Activated naive CD4-positive, alpha-beta T cell (primary cell): ENCODE measurements around the gene G6PC3.

Experiments
- DNase-seq, 4 experiments: peaks; one replicate each; lab custom pipeline; 2025; lab: John Stamatoyannopoulos, UW

Gene G6PC3

GRCh38 chr17:44061446-44061845 lies 9.1 kb upstream of the G6PC3 start:
- no peak for DNase-seq

- no peak for DNase-seq
These were observed 7.7 kb upstream of the G6PC3 start for GRCh38 chr17:44062871-44063270.

DNA sequence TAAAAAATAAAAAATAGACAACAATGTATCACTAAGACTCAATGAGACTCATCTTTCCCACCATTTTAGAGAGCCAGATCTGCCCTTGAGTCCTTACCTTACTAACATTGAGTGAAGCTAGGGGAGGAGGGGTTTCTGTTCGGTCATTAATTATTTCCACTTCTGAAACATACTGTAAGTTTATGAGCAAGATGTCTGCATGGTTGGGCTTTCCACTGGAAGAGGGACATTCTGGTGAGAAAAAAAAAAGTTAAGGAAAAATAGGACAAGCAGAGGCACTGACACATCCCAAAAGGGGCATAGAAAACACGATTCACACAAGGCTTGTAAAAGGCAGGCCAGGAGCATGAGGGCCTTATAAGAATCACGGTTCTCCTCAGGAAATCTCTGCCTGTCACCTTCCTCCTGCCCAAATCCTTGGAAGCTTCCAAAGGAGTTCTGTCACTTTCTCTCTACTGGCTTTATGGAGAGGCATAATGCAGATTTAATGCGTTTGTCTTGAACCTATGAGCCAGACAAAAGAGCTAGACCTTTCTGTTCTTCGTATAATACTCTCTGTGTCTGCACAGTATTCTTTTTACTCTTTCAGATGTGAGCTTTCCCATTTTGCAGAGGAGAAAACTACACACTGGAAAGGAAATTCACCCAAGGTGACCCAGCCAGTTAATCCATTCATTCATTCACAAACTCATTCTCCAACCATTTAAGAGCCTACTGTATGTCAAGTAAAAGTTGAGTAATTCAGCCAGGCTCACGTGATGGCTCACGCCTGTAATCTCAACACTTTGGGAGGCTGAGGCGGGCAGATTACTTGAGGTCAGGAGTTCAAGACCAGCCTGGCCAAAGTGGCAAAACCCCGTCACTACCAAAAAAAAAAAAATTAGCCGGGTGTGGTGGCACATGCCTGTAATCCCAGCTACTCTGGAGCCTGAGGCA lies 6.6 kb upstream of the G6PC3 start:
- DNase-seq = no peak

GRCh38 chr17:44065668-44066203 lies 4.8 kb upstream of the G6PC3 start:
- DNase-seq = no peak

DNA sequence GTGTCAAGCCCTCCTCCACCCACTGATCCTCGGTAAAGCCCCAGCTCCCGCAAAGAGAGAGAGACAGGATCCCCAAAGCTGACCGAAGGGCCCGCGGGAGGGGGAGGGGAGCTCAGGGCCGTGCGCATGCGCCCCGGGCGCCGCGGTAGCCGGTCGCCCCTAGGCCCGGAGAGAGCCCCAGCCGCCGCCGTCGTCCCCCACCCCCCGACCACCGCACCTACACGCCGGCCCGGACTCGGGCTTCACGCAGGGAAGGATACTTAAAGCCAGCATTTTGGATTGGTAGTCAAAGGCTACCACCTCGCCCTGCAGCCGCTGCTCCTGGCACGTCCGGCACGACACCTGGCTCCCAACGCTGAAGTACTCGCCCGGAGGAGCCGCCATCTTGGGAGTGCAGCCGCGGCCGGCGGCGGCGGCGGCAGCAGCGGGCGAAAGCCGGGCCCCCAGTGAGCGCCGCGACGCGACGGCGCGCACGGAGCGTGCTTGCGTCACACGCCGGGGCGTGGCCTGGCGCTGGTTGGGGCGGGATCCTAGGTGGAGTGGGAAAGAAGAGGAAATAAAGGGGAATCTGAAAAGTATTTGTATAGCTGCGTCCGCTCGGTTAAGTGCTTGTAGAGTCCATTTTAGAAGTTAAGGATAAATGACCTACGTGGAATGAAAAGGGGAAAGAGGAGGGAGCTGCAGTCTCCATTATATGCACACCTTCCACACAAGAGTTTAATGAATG lies 4.2 kb upstream of the G6PC3 start, which contains the start of gene LSM12:
Gene LSM12, minus strand, starts transcription at position 468 of the 727 bp plus-strand sequence. Its CDS starts 84 bp downstream, at position 384.
- DNase-seq = peak; percentile 70 to 84 (median 75)

DNA sequence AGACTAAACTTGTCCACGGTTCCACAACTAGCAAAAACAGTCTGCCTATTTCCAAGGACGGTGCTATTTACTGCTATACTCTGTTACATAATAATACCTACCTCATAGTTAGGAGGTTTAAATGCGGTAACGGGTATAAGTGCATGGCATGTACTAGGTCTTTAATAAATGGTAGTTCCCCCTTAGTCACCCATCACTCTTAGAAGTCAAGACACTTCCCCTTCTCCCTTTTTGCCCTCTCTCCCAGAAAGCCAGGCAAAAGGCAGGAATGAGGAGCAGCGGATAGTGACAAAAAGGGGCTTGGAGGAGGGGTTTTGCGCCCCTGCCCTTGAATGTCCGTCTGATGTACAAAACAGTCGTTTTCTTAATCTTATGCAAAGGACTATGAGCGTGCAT lies 3.0 kb upstream of the G6PC3 start:
- no peak for DNase-seq

DNA sequence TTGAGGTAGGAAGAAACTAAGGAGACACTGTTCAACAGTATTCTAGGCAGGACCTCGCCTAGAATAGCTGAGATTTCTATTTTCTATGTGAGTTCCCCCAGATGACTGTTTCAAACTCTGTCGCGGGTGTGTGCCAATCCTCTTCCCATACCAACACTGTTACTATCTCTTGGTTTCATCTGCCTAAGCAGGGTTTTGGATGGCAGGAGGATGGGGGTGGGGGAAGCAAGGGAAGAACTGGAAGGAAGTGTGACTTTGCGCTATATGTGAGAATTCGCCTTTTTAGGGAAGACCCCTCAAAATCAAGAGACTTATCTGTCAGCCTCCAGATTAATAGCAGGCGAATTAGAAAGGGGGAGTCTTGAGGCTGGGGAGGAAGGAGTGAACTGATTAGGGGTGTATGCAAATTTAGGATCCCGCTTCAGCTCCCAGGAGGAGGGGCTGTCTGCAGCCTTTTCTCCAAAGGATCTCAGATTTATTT lies 521 bp upstream of the G6PC3 start:
- DNase-seq = no peak

DNA sequence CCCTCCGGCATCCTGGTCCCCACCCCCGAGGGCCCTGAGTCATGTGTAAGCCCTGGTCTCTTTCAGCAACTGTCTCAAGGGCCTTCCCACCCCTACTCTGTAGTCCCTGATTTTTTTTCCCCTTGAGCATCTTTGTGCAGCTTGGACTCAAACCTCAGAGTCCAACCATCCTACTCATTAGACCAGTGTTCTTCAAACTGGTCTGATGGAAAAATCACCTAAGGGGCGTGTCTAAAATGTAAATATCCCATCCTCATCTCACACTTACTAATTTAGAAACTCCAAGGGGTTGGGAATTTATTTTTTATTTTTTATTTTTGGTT lies 624 bp downstream of the G6PC3 start:
- no peak for DNase-seq

- no peak for DNase-seq
These were observed 1.2 kb downstream of the G6PC3 start for GRCh38 chr17:44071772-44072171.

- DNase-seq = no peak
These were observed 3.8 kb downstream of the G6PC3 start for GRCh38 chr17:44074231-44074910.

DNA sequence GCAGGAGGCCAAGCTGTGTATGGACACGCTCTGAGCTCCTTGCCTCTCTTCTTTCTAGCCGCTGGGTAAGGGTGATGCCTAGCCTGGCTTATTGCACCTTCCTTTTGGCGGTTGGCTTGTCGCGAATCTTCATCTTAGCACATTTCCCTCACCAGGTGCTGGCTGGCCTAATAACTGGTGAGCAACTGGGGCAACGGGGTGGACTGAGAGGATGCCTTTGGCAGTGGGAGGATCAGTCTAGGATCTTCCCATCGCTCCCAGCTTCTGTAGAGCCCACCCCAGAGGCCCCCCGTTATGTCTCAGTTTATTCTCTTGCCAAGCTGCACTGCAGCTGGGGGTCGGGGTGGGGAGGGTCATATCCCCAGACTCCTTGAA lies 4.4 kb downstream of the G6PC3 start:
- no peak for DNase-seq

GRCh38 chr17:44075598-44076293 lies 5.2 kb downstream of the G6PC3 start:
- DNase-seq = no peak

DNA sequence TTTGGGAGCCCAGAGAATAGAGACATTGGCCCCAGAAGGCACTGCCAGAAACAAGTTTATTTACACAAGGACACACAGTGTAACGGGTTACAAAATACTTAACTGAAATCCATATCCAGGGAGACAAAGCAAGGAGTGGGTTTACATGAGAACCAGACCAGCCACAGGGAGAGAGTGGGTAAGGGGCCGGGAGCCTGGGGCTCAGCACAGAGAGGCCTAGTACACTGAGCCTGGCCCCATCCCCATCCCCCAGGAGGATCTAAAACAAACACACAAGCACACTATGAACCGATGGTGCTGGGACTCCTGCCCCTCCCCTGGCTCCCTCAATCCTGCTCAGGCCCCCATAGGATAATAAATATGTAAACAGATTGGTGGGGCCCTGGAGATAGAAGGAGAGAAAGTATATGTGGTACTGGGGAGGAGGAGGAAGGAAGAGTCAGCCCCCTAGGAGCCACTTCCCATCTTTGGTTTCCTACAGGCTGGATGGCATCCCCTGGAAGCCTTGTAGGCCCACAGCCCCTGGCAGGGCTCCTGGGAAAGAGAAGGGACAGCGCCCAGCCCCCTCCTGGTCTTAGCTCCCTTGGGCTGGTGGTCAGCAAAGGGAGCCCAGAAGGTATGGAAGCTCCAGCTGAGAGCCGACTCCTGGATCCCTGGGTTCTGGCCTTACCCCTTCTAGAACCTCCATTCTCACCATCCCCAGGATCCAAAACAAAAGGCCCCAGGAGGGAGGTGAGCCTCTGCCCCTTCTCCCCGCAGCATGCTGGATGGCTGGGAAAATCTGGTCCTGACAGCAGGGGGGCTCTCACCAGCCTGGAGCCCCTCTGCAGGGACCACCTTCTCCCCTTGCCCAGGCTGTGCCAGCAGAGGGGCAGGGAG lies 6.4 kb downstream of the G6PC3 start:
- DNase-seq = no peak

- no peak for DNase-seq
These were observed 7.0 kb downstream of the G6PC3 start for GRCh38 chr17:44077595-44077909.

- DNase-seq = no peak
These were observed 7.9 kb downstream of the G6PC3 start for GRCh38 chr17:44078412-44078811.

- DNase-seq = no peak
These were observed 9.6 kb downstream of the G6PC3 start for GRCh38 chr17:44079877-44080821.

GRCh38 chr17:44081681-44082080 lies 11.1 kb downstream of the G6PC3 start:
- no peak for DNase-seq

DNA sequence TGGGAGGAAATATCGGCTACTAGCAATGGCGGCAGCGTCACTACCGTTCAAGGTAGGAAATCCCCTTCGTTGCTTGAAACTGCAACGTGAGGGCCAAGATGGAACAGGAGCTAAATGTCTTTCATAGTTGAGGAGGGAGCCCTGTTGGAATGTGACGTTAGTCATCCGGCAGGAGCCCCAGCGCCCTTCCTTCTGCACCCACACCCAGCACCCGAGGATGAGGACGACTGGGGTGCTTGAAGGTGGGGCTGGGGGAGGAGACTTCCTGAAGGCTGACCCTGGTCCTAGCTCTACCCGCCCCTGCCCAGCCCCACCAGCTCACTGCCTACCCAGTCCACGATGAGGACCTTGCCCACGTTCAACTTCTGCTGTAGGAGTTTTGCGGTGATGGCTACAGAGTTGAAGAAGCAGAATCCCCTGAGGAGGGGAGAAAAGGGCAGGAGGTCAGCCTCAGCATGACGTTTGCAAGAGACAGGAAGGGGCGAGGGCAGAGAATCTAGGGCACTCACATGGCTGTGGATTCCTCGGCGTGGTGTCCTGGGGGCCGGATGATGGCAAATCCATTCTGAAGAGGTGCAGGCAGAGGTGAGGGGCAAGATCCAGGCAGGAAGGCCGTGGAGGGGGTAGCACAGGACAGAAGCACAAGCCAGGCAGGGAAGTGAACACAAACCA lies 11.9 kb downstream of the G6PC3 start:
- no peak for DNase-seq

GRCh38 chr17:44083250-44083849 lies 12.8 kb downstream of the G6PC3 start:
- DNase-seq = no peak
